Measurements from ENCODE around the gene IL1A. TPM values are rescaled to one million over a fixed set of nuclear protein-coding genes. Genes with fewer than 3 reads are reported as not detected.

Gene IL1A
- total RNA-seq, 1 experiment from 2014 or later: 0.10 TPM

DNA sequence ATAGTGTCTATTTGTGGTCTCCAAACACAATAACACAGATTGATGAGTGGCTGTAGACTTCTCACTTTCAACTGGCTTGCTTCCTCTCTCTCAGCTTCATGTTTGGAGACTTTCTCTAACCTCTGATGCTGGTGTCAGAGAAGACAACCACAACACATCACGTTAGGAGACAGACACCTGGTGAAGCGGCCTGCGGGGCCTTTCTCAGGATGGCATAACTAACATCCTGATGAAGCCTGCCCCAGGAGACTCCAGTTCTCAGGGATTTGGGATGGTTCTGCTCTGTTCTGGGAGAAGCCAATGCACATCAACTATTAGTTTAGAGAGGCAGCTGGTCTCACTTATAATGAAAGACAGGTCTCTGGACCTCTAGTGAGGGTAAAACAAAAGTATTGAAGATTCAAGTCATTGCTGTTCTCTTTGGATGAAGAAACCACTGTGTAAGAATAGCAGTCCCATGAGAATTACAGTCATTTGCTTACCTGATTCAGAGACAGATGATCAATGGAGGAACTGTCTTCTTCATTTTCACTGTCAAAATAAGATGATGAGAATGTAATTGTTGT lies 2.0 kb downstream of the IL1A start:
- CTCF ChIA-PET: interaction anchor here (1.3 kb wide), 1 partner anchor 103 kb away, joined by 4 read pairs; no protein-coding TSS in a partner anchor
- Histone ChIP-seq H3K9ac (ENCODE audit: low read length) (no peak overlapping the region), H3K27ac (ENCODE audit: low read depth, low read length) (no peak overlapping the region), H3K36me3 (ENCODE audit: control insufficient read depth in 1 of 2, insufficient read depth in 2 of 2, low read length in 2 of 2) (no peaks in the 10 kb centered on the region), H3K4me2 (ENCODE audit: low read length) (no peak overlapping the region), H3K4me1 (ENCODE audit: control insufficient read depth in 1 of 2, insufficient read depth in 2 of 2, low read length in 2 of 2) (peaks cover 0 to 10% of the 10 kb centered on the region in 2 experiments; a peak in 2 of 4 replicates), H2AFZ (ENCODE audit: low read depth, low read length, poor library complexity, severe bottlenecking) (no peak overlapping the region), H3K79me2 (ENCODE audit: insufficient read depth, low read length) (no peaks in the 10 kb centered on the region), H3K27me3 (ENCODE audit: insufficient read depth, low read length) (no peaks in the 10 kb centered on the region), H3K9me2 (ENCODE audit: insufficient read depth) (no peaks in the 10 kb centered on the region), H3K9me3 (ENCODE audit: control insufficient read depth in 1 of 2, insufficient read depth in 1 of 2, low read depth in 1 of 2, low read length in 2 of 2) (no peaks in the 10 kb centered on the region), H3K4me3 (replicated peaks in 1 of 2; ENCODE audit: low read depth in 1 of 2, low read length in 2 of 2) (no peak overlapping the region), H4K20me1 (ENCODE audit: insufficient read depth) (no peaks in the 10 kb centered on the region)
- intact Hi-C loops (cut with micrococcal nuclease): no loop called here
- POLR2A ChIA-PET: no interaction called here
- no TSS peak for BruUV-seq (replicated peaks)
- DNase-seq (ENCODE audit: low read depth, low spot score) (no peak), ATAC-seq (no peak)
- TF ChIP-seq, protein P1, sequence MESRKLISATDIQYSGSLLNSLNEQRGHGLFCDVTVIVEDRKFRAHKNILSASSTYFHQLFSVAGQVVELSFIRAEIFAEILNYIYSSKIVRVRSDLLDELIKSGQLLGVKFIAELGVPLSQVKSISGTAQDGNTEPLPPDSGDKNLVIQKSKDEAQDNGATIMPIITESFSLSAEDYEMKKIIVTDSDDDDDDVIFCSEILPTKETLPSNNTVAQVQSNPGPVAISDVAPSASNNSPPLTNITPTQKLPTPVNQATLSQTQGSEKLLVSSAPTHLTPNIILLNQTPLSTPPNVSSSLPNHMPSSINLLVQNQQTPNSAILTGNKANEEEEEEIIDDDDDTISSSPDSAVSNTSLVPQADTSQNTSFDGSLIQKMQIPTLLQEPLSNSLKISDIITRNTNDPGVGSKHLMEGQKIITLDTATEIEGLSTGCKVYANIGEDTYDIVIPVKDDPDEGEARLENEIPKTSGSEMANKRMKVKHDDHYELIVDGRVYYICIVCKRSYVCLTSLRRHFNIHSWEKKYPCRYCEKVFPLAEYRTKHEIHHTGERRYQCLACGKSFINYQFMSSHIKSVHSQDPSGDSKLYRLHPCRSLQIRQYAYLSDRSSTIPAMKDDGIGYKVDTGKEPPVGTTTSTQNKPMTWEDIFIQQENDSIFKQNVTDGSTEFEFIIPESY (IDR thresholded peaks at IDR 0.05; ENCODE audit: extremely low read depth, insufficient replicate concordance, low read length): no peak
- TF ChIP-seq ELF1 (IDR thresholded peaks at IDR 0.05; ENCODE audit: borderline replicate concordance, low read depth) (no peak), SP1 (IDR thresholded peaks at IDR 0.05; ENCODE audit: low read depth) (no peak), SIN3A (IDR thresholded peaks at IDR 0.05; ENCODE audit: low read depth) (no peak), CBX3 (IDR thresholded peaks at IDR 0.05; ENCODE audit: low read depth) (no peak), CEBPB (IDR thresholded peaks at IDR 0.05; ENCODE audit: low read depth) (no peak), POLR2AphosphoS5 (IDR thresholded peaks at IDR 0.05; ENCODE audit: low read depth, low read length) (no peak), EZH2 (IDR thresholded peaks at IDR 0.05) (no peak), YY1 (IDR thresholded peaks at IDR 0.05; ENCODE audit: extremely low read depth, insufficient replicate concordance, low read depth, low read length) (no peak), EZH2phosphoT487 (IDR thresholded peaks at IDR 0.05; ENCODE audit: borderline replicate concordance) (no peak), JUND (IDR thresholded peaks at IDR 0.05) (no peak), EGR1 (IDR thresholded peaks at IDR 0.05; ENCODE audit: low read depth) (no peak), POLR2A (IDR thresholded peaks at IDR 0.05; ENCODE audit: borderline replicate concordance, extremely low read depth, insufficient read depth, insufficient read length) (no peak)
- TF ChIP-seq, protein P2, sequence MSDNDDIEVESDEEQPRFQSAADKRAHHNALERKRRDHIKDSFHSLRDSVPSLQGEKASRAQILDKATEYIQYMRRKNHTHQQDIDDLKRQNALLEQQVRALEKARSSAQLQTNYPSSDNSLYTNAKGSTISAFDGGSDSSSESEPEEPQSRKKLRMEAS (IDR thresholded peaks at IDR 0.05): no peak
- TF ChIP-seq, protein P3, sequence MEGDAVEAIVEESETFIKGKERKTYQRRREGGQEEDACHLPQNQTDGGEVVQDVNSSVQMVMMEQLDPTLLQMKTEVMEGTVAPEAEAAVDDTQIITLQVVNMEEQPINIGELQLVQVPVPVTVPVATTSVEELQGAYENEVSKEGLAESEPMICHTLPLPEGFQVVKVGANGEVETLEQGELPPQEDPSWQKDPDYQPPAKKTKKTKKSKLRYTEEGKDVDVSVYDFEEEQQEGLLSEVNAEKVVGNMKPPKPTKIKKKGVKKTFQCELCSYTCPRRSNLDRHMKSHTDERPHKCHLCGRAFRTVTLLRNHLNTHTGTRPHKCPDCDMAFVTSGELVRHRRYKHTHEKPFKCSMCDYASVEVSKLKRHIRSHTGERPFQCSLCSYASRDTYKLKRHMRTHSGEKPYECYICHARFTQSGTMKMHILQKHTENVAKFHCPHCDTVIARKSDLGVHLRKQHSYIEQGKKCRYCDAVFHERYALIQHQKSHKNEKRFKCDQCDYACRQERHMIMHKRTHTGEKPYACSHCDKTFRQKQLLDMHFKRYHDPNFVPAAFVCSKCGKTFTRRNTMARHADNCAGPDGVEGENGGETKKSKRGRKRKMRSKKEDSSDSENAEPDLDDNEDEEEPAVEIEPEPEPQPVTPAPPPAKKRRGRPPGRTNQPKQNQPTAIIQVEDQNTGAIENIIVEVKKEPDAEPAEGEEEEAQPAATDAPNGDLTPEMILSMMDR (IDR thresholded peaks at IDR 0.05 in 2 of 3, conservative IDR thresholded peaks at IDR 0.05 in 1 of 3; ENCODE audit: borderline replicate concordance in 1 of 3, insufficient read depth in 1 of 3, low read depth in 2 of 3, low read length in 2 of 3): no peak
- TF ChIP-seq, protein P4, sequence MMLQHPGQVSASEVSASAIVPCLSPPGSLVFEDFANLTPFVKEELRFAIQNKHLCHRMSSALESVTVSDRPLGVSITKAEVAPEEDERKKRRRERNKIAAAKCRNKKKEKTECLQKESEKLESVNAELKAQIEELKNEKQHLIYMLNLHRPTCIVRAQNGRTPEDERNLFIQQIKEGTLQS (IDR thresholded peaks at IDR 0.05): no peak
- TF ChIP-seq, protein P5, sequence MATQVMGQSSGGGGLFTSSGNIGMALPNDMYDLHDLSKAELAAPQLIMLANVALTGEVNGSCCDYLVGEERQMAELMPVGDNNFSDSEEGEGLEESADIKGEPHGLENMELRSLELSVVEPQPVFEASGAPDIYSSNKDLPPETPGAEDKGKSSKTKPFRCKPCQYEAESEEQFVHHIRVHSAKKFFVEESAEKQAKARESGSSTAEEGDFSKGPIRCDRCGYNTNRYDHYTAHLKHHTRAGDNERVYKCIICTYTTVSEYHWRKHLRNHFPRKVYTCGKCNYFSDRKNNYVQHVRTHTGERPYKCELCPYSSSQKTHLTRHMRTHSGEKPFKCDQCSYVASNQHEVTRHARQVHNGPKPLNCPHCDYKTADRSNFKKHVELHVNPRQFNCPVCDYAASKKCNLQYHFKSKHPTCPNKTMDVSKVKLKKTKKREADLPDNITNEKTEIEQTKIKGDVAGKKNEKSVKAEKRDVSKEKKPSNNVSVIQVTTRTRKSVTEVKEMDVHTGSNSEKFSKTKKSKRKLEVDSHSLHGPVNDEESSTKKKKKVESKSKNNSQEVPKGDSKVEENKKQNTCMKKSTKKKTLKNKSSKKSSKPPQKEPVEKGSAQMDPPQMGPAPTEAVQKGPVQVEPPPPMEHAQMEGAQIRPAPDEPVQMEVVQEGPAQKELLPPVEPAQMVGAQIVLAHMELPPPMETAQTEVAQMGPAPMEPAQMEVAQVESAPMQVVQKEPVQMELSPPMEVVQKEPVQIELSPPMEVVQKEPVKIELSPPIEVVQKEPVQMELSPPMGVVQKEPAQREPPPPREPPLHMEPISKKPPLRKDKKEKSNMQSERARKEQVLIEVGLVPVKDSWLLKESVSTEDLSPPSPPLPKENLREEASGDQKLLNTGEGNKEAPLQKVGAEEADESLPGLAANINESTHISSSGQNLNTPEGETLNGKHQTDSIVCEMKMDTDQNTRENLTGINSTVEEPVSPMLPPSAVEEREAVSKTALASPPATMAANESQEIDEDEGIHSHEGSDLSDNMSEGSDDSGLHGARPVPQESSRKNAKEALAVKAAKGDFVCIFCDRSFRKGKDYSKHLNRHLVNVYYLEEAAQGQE (IDR thresholded peaks at IDR 0.05; ENCODE audit: low read depth): no peak
- RAD21 ChIA-PET (ENCODE audit: low non-redundant PET in 1 of 2, low total read pairs in 2 of 2, uncharacterized antibody in 2 of 2, unreplicated experiment in 2 of 2): no interaction called here

All from HCT116 (cell line).